HK-2 (cell line): Measurements from ENCODE around the gene LAMC2.
"Not testable (repeated sequence)": the region's sequence is repeated elsewhere in the genome, so short reads cannot be mapped to it uniquely, and the experiment has no call there.

Experiments
- DNase-seq: peaks from one replicate; pipeline ENCODE4 v3.0.0-alpha.2; 2018; ENCODE audit not compliant: unreplicated experiment

The LAMC2 gene

GRCh38 chr1:183185941-183186490 lies at the start of gene LAMC2:
TSS of gene LAMC2 (plus strand) at chr1:183186264. CDS start at chr1:183186353, 89 bp downstream.
- peak; percentile 92 for DNase-seq

GRCh38 chr1:183137782-183138181 lies 48.3 kb upstream of the LAMC2 start:
- DNase-seq, result no peak

- no peak for DNase-seq
These were observed 47.8 kb upstream of the LAMC2 start for GRCh38 chr1:183138301-183138700.

- no peak for DNase-seq
These were observed 46.7 kb upstream of the LAMC2 start for GRCh38 chr1:183139281-183139942.

GRCh38 chr1:183140633-183141032 lies 45.4 kb upstream of the LAMC2 start:
- no peak for DNase-seq

- DNase-seq, result no peak
These were observed 43.9 kb upstream of the LAMC2 start for GRCh38 chr1:183142171-183142570.

- no peak for DNase-seq
These were observed 42.3 kb upstream of the LAMC2 start for GRCh38 chr1:183143576-183144315.

GRCh38 chr1:183144752-183145151 lies 41.3 kb upstream of the LAMC2 start:
- no peak for DNase-seq

GRCh38 chr1:183147735-183148134 lies 38.3 kb upstream of the LAMC2 start:
- no peak for DNase-seq

- DNase-seq, result no peak
These were observed 37.5 kb upstream of the LAMC2 start for GRCh38 chr1:183148599-183148998.

- DNase-seq, result no peak
These were observed 36.8 kb upstream of the LAMC2 start for GRCh38 chr1:183149273-183149672.

- not testable (repeated sequence) for DNase-seq
These were observed 36.0 kb upstream of the LAMC2 start for GRCh38 chr1:183150032-183150431.

- DNase-seq, result no peak
These were observed 35.6 kb upstream of the LAMC2 start for GRCh38 chr1:183150445-183150844.

- DNase-seq, result no peak
These were observed 33.9 kb upstream of the LAMC2 start for GRCh38 chr1:183152180-183152579.

- DNase-seq, result no peak
These were observed 30.1 kb upstream of the LAMC2 start for GRCh38 chr1:183155939-183156338.

- no peak for DNase-seq
These were observed 26.1 kb upstream of the LAMC2 start for GRCh38 chr1:183159960-183160359.

GRCh38 chr1:183161391-183161790 lies 24.7 kb upstream of the LAMC2 start:
- DNase-seq, result no peak

- DNase-seq, result peak; percentile 69
These were observed 22.7 kb upstream of the LAMC2 start for GRCh38 chr1:183163316-183163715.

GRCh38 chr1:183164340-183164739 lies 21.7 kb upstream of the LAMC2 start:
- peak; percentile 85 for DNase-seq

- peak; percentile 59 for DNase-seq
These were observed 21.1 kb upstream of the LAMC2 start for GRCh38 chr1:183164963-183165362.

- no peak for DNase-seq
These were observed 20.6 kb upstream of the LAMC2 start for GRCh38 chr1:183165456-183165855.

- DNase-seq, result no peak
These were observed 19.6 kb upstream of the LAMC2 start for GRCh38 chr1:183166454-183166853.

- no peak for DNase-seq
These were observed 18.4 kb upstream of the LAMC2 start for GRCh38 chr1:183167676-183168075.
